H1 (cell line): ENCODE data around the gene TNRC6B. TPM values are rescaled to one million over a fixed set of nuclear protein-coding genes. Genes with fewer than 3 reads are reported as not detected.

ENCODE experiments used
- ASH2L ChIP-seq: fragments of 200-600, 300-600 bp; sonication (generic); IDR thresholded peaks from one replicate; pipeline ENCODE4 v1.7.1; 2017; ENCODE audit warnings: low read length
- EGR1 ChIP-seq: IDR thresholded peaks from 2 replicates; pipeline ENCODE4 v1.6.1; 2011; ENCODE audit warnings: low read depth, low read length, borderline replicate concordance
- JUND ChIP-seq: IDR thresholded peaks from 2 replicates; pipeline ENCODE4 v1.6.1; 2011; ENCODE audit warnings: mild to moderate bottlenecking, improper control_type of control experiment, low read length
- MAFK ChIP-seq: IDR thresholded peaks from 2 replicates; pipeline ENCODE4 v1.6.1; 2012; ENCODE audit warnings: low read depth, mild to moderate bottlenecking, improper control_type of control experiment, low read length
- POLR2A ChIP-seq, 2 experiments: IDR thresholded peaks; 1 replicate in 1 of 2; 2 replicates in 1 of 2; pipeline ENCODE4 v1.6.1; 2011; ENCODE audit warnings: low read depth in 2 of 2, low read length in 2 of 2, mild to moderate bottlenecking in 2 of 2; ENCODE audit errors: control extremely low read depth in 1 of 2
- POU5F1 ChIP-seq: IDR thresholded peaks from 2 replicates; pipeline ENCODE4 v1.6.1; 2011; ENCODE audit warnings: low read depth, mild to moderate bottlenecking, low read length, moderate library complexity
- SIN3A ChIP-seq, 2 experiments: IDR thresholded peaks in 1 of 2; conservative IDR thresholded peaks in 1 of 2; 2 replicates each; pipeline ENCODE4 v1.6.1; 2011 to 2012; ENCODE audit warnings: low read length in 2 of 2, improper control_type of control experiment in 1 of 2, low read depth in 1 of 2, mild to moderate bottlenecking in 1 of 2
- SUZ12 ChIP-seq: fragments of 200-600 bp; sonication (generic); IDR thresholded peaks from 2 replicates; pipeline ENCODE4 v1.6.1; 2012; ENCODE audit warnings: mild to moderate bottlenecking, inconsistent platforms, low read length, moderate library complexity, mixed read lengths
- TAF7 ChIP-seq: optimal IDR thresholded peaks from 2 replicates; pipeline ENCODE3; 2011; ENCODE audit warnings: low read depth, mild to moderate bottlenecking, inconsistent platforms, low read length, moderate library complexity, borderline replicate concordance
- polyA plus RNA-seq, 7 experiments: library from polyadenylated mRNA; depleted of rRNA in 3 of 7; stranded (reverse) in 5 of 7; unstranded in 2 of 7; fragments of >200 nt in 5 of 7; fragments of 200-250 nt in 2 of 7; gene quantifications; 1 replicate in 5 of 7; 2 replicates in 1 of 7; 4 replicates in 1 of 7; pipeline versions ENCODE4 v1.2.1 to v1.2.3, GENCODE V29; 2011 to 2013; ENCODE audit warnings: missing spikeins in 2 of 7, mixed read lengths in 2 of 7
- total RNA-seq: library from RNA; stranded (reverse); fragmentation: NEBNext Ultra II Directional; extraction: Animal tissue kit (Norgen Biotek cat#: 25700); gene quantifications from 2 replicates; pipeline ENCODE4 v1.2.1, GENCODE V29; 2021
- TF ChIP-seq, protein P1 (sequence below): IDR thresholded peaks from 2 replicates; pipeline ENCODE4 v1.6.1; 2011; ENCODE audit warnings: low read depth, mild to moderate bottlenecking, low read length; ENCODE audit not compliant: insufficient read depth

The TNRC6B gene
- total and polyA plus RNA-seq, 2 of the 8 experiments (the other 6 are each of a cell fraction or from before 2014, with no cell fraction given) = 12.5 to 48.9 TPM

DNA sequence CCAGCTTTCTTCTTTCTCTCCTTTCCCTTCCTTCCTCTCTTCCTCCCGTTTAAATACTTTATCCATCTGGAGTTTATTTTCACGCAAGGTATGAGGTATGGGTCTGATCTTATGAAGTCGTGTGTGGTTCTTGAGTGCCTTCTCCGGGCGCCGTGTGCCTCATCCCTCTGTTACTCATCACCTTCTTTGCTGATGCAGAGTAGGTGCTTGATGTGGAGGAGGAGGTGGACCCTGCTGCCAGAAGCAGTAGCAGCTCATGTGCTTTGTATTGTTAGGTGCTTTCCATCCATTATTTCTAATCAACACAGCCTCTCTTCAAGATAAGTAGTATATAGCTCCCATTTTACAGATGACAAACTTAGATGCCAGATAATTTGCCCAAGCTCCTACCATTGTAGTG is 47.0 kb downstream of the TNRC6B start (continued):
- TF ChIP-seq ASH2L = no peak
- no peak for TF ChIP-seq EGR1
- no peak for TF ChIP-seq TAF7
- TF ChIP-seq POU5F1 = no peak
- no peak for TF ChIP-seq MAFK
- no peak for TF ChIP-seq SUZ12
- no peak for TF ChIP-seq POLR2A (IDR thresholded peaks at IDR 0.05; ENCODE audit: control extremely low read depth in 1 of 2, low read depth in 2 of 2, low read length in 2 of 2)
- TF ChIP-seq, protein P1, sequence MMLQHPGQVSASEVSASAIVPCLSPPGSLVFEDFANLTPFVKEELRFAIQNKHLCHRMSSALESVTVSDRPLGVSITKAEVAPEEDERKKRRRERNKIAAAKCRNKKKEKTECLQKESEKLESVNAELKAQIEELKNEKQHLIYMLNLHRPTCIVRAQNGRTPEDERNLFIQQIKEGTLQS = no peak
- no peak for TF ChIP-seq SIN3A (conservative IDR thresholded peaks at IDR 0.05 in 1 of 2, IDR thresholded peaks at IDR 0.05 in 1 of 2; ENCODE audit: low read depth in 1 of 2, low read length in 2 of 2)
- TF ChIP-seq JUND = no peak
- TF ChIP-seq, all 59 proteins: peak for 0
